SK-N-SH treated with all-trans-retinoic acid at 6 μM for 48 hours (cell line): ENCODE results near the gene C18orf63.

Source experiments
- ARNTL ChIP-seq: fragments of 450-650 bp; formaldehyde crosslinking; IDR thresholded peaks from 2 replicates; pipeline ENCODE4 v1.5.0; 2020; ENCODE audit warnings: low read depth, mild to moderate bottlenecking, moderate library complexity, borderline replicate concordance
- CSDC2 ChIP-seq: fragments of 250-450 bp; sonication (Bioruptor Pico); IDR thresholded peaks from 2 replicates; pipeline ENCODE4 v1.5.0; 2020; ENCODE audit warnings: mild to moderate bottlenecking, moderate library complexity
- TCF4 ChIP-seq: fragments of 250-450 bp; sonication (Bioruptor Pico); IDR thresholded peaks from 2 replicates; pipeline ENCODE4 v1.8.0; 2021; ENCODE audit warnings: mild to moderate bottlenecking, moderate library complexity, borderline replicate concordance
- ZC3H10 ChIP-seq: fragments of 250-450 bp; sonication (Bioruptor Pico); IDR thresholded peaks from 2 replicates; pipeline ENCODE4 v1.5.1; 2021; ENCODE audit warnings: mild to moderate bottlenecking, moderate library complexity
- ZFP30 ChIP-seq: fragments of 450-650 bp; formaldehyde crosslinking; IDR thresholded peaks from 2 replicates; pipeline ENCODE4 v1.5.0; 2022; ENCODE audit warnings: mild to moderate bottlenecking, moderate library complexity
- ZNF565 ChIP-seq: fragments of 450-650 bp; formaldehyde crosslinking; conservative IDR thresholded peaks from 2 replicates; pipeline ENCODE4 v1.5.0; 2020; ENCODE audit warnings: low read depth, mild to moderate bottlenecking, moderate library complexity

DNA sequence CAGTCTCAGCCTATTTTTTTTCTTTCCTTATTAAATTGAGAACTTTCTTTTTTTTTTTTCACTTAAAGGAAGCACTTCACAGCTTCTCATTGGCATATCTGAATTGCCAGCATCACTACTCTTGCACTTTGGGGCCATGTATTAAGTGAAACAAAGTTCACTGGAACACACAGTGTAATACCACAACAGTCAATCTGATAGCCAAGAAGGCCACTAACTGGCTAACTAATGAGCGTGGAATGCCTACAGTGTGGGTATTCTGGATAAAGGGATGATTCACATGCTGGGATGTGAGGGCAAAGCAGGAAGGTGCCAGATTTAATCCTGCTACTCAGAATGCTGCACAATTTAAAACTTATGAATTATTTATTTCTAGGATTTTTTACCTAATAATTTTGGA is 11.7 kb upstream of the C18orf63 start:
- no peak for TF ChIP-seq ZC3H10 (CRISPR knock-in tag)
- TF ChIP-seq ZFP30 (CRISPR knock-in tag): no peak
- TF ChIP-seq ZNF565: no peak
- no peak for TF ChIP-seq TCF4 (CRISPR knock-in tag)
- no peak for TF ChIP-seq CSDC2 (CRISPR knock-in tag)
- no peak for TF ChIP-seq ARNTL (CRISPR knock-in tag)
